Activated T-cell treated with anti-CD3 and anti-CD28 coated beads, Interleukin-2, amount 50 U/mL, for 72 hours (primary cell): ENCODE data around the gene MTURN. TPM values are rescaled to one million over a fixed set of nuclear protein-coding genes. Genes with fewer than 3 reads are reported as not detected.

ENCODE experiments used
- ATAC-seq, 2 donors: fragments of 150-1000 bp; cut with Tn5 transposase; replicated peaks in 1 of 2; 2 replicates each; pipeline ENCODE4 v1.10.0; 2021; ENCODE audit warnings: moderate library complexity in 2 of 2, mild to moderate bottlenecking in 1 of 2
- DNase-seq, 2 donors: peaks; one replicate each; pipeline ENCODE4 v3.0.0; 2021 to 2022; ENCODE audit warnings: mixed read lengths in 1 of 2
- H3K27ac Mint-ChIP-seq: one replicate; pipeline ENCODE4 v1.8.0; 2022; ENCODE audit warnings: mild to moderate bottlenecking, moderate library complexity, mixed read lengths
- H3K27me3 Mint-ChIP-seq: one replicate; pipeline ENCODE4 v1.8.0; 2022; ENCODE audit warnings: low read depth, mixed read lengths
- H3K36me3 Mint-ChIP-seq, 2 donors: one replicate each; pipeline ENCODE4 v1.8.0; 2022; ENCODE audit warnings: mixed read lengths in 2 of 2, mild to moderate bottlenecking in 1 of 2; ENCODE audit not compliant: insufficient read depth in 2 of 2
- H3K4me1 Mint-ChIP-seq: one replicate; pipeline ENCODE4 v1.8.0; 2022; ENCODE audit warnings: low read depth, mixed read lengths
- H3K4me3 Mint-ChIP-seq, 2 donors: one replicate each; pipeline ENCODE4 v1.8.0; 2022; ENCODE audit warnings: mild to moderate bottlenecking in 2 of 2, mixed read lengths in 2 of 2, moderate library complexity in 2 of 2
- H3K9me3 Mint-ChIP-seq, 2 donors: one replicate each; pipeline ENCODE4 v1.8.0; 2022; ENCODE audit warnings: mixed read lengths in 2 of 2
- total RNA-seq, 2 donors: library from RNA; stranded (reverse); gene quantifications; one replicate each; pipeline ENCODE4 v1.2.3, GENCODE V29; 2022

Gene MTURN
- total RNA-seq, 2 donors from 2014 or later = 5.3 to 5.4 TPM

DNA sequence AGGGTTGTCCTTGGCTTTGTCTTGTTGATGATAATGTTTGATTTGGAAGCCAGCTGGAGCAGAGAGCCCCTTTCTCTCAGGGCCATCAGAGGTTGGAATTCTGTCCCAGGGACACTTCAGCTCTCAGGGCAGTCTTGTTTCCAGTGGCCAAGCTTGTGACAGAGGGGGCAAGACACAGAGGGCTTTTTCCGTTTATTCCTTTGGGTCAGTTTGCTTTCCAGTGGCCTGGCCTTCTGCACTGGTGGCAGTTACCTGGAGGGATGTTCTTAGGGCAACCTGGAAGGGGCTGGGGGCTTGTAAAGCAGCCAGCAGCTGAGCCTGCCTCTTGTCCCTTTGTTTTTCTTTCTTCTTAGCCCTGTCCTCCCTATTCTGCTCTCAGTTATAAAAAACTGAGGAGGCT lies 62.7 kb downstream of the MTURN start:
- DNase-seq = no peak
- peaks cover 13 to 17% of the 10 kb centered on the region in 2 donors for H3K36me3 Mint-ChIP-seq
- no peak overlapping the region for H3K4me3 Mint-ChIP-seq
- no peaks in the 10 kb centered on the region for H3K27me3 Mint-ChIP-seq
- no peak for ATAC-seq
- H3K9me3 Mint-ChIP-seq = peaks cover 15 to 18% of the 10 kb centered on the region in 2 donors
- H3K27ac Mint-ChIP-seq = no peak overlapping the region
- no peaks in the 10 kb centered on the region for H3K4me1 Mint-ChIP-seq

DNA sequence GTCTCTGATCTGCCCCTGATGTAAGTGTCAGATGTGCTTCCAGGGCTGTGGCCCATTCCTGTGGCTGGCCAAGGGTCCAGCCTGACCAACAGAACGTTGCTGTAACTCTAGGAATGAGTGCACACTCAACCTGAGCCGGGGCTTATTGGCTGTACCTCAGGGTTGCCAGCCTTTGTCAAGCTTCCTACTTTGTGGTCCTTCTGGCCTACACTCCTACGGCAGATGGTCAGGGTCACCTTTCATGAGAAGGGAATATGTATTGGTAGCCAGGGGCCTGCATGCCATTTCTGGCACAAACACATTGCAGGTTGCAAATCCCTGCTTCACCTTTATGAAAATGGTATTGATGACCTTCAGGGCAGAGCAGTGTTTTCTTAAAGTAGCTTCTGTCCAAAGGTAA lies 64.5 kb downstream of the MTURN start:
- Mint-ChIP-seq H3K27ac (no peak overlapping the region), H3K4me3 (no peak overlapping the region), H3K27me3 (no peaks in the 10 kb centered on the region), H3K36me3 (peaks cover 12 to 17% of the 10 kb centered on the region in 2 donors), H3K9me3 (peaks cover 15 to 18% of the 10 kb centered on the region in 2 donors), H3K4me1 (no peaks in the 10 kb centered on the region)
- no peak for DNase-seq
- no peak for ATAC-seq

DNA sequence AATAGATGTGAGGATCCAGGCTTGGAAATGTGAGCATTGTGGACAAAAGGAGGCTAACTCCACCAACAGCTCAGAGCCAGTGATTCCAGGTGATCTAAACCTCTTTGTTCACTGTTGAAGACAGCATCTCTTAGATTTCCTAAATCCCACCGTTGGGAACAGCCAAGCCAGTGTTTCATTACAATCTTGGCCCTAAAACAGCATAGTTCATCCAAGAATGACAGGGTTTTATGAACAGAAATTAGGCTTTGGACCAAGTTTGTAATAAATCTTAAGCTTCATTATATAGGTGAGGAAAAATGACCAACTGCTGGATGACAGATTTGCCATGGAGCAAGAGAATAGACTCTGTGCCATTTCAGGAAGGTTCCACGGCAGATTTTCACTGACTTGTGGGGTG lies 65.8 kb downstream of the MTURN start:
- no peak for ATAC-seq
- peaks cover 11 to 12% of the 10 kb centered on the region in 2 donors for H3K9me3 Mint-ChIP-seq

DNA sequence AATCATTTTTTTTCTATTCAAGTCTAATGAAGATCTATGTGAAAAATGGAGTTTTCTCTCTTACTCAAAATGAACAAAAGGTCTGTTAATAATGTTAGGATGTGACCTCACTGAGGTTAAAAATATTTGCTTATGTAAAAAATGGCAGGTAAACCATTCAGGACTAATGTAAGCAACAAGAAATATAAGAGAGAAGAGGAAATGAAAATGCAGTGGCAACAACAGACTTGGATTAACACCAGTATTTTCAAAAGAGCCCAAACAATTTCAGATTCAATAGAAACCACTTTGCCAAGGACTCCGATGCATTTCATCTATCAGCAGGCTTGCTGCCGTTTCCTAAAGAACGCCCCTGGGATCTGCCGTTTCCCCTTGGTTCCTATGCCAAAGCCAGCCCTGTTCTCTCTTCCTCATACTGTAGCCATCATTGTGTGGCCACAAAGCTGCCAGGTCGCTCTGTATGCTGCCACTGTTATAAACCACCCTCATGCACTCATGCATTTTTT lies 66.4 kb downstream of the MTURN start:
- H3K9me3 Mint-ChIP-seq = peaks cover 7 to 8% of the 10 kb centered on the region in 2 donors

More for the DNA sequence above, 65.8 kb downstream of the MTURN start:
- Mint-ChIP-seq H3K4me3 (no peak overlapping the region), H3K27me3 (no peaks in the 10 kb centered on the region), H3K36me3 (peaks cover 7 to 13% of the 10 kb centered on the region in 2 donors), H3K4me1 (no peaks in the 10 kb centered on the region), H3K27ac (no peak overlapping the region)
- DNase-seq = no peak

DNA sequence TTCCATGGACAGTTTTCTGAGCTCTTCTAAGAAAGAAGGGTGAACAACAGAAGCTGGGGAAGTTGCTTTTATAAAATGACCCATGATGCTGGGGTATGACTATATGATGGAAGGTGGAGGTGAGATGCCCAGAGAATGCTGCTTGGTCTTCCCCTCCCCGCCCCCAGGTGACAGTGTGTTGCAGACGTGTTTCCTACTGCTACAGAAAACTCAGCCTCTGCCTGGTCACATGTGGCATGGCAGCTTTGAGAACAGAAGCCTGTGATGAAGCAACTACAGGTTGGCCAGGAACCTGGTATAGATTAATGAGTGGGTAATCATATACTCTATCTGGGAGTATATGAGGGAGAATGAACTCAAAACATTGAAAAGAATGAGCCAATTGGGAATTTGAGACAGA lies 67.1 kb downstream of the MTURN start:
- Mint-ChIP-seq H3K27me3 (no peaks in the 10 kb centered on the region), H3K4me3 (no peak overlapping the region), H3K27ac (no peak overlapping the region), H3K9me3 (peaks cover 3 to 5% of the 10 kb centered on the region in 2 donors), H3K36me3 (peaks cover under 1 to 3% of the 10 kb centered on the region in 2 donors), H3K4me1 (no peaks in the 10 kb centered on the region)
- ATAC-seq (no peak), DNase-seq (no peak)

More for the DNA sequence above, 66.4 kb downstream of the MTURN start:
- no peaks in the 10 kb centered on the region for H3K27me3 Mint-ChIP-seq
- no peaks in the 10 kb centered on the region for H3K4me1 Mint-ChIP-seq
- no peak overlapping the region for H3K27ac Mint-ChIP-seq
- DNase-seq = no peak
- ATAC-seq = no peak
- H3K36me3 Mint-ChIP-seq = peaks cover 3 to 9% of the 10 kb centered on the region in 2 donors
- no peak overlapping the region for H3K4me3 Mint-ChIP-seq

DNA sequence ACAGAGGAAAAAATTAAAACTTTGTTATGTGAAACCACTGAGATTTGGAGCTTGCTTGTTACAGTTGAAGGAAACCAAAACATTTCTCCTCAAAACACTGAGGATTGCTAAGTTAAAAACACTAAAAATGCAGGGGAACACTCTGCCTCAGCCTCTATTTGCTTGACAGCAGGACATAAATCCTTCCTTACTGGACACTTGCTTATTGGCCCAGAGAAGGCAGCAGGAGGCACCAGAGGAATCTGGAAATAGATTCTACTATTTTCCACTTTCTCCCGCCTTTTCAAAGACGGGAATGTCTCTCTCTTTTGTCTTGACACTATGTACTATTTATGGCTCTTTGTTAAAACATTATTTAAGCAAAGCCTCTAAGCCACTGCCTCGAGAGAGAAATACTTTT lies 67.9 kb downstream of the MTURN start:
- DNase-seq (no peak), ATAC-seq (no peak)
- H3K9me3 Mint-ChIP-seq = peaks cover 0 to 2% of the 10 kb centered on the region in 2 donors
- no peak overlapping the region for H3K27ac Mint-ChIP-seq
- H3K36me3 Mint-ChIP-seq = no peaks in the 10 kb centered on the region
- no peaks in the 10 kb centered on the region for H3K27me3 Mint-ChIP-seq
- H3K4me3 Mint-ChIP-seq = no peak overlapping the region
- no peaks in the 10 kb centered on the region for H3K4me1 Mint-ChIP-seq

DNA sequence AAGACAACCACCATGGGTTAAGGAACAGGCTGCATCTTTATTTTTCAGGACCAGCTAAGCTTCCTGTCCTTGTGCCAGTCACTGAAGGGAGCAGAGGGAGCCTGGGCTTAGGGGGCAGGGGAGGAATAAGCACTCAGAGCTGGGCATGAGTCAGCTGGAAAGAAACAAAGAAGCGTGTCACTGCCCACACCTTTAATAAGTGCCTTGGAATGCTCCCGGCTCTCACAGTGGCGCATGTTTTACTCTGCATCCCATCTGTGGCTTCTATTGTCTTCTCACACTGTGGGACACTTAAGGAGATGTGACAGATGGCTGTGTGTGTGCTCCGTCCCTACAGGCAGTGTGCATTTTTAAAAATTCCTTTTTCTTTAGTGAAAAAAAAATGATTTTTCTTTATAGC lies 71.7 kb downstream of the MTURN start:
- H3K27ac Mint-ChIP-seq = no peak overlapping the region

DNA sequence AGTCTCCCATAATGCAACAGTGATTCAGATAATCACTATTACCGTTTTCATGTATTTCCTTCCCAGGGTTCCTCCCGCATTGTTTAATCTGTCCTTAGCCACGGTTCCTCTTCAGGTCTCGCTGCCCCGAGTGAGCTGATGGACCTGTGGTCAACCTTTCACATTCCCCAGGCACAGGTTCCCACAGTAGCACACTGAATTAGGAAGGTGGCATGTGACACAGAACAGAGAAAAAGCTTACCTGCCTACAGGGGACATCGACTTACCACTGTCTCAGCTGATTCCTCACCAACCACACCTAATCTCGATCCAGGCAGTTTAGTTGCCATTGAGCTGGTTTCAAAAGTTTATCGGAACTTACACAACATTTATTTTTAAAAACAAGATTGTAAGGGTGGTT lies 72.2 kb downstream of the MTURN start:
- no peaks in the 10 kb centered on the region for H3K4me1 Mint-ChIP-seq
- DNase-seq = no peak
- H3K4me3 Mint-ChIP-seq = no peak overlapping the region
- no peak overlapping the region for H3K27ac Mint-ChIP-seq
- no peaks in the 10 kb centered on the region for H3K36me3 Mint-ChIP-seq
- no peak for ATAC-seq
- H3K9me3 Mint-ChIP-seq = no peaks in the 10 kb centered on the region
- H3K27me3 Mint-ChIP-seq = peaks cover 5% of the 10 kb centered on the region

More for the DNA sequence above, 71.7 kb downstream of the MTURN start:
- Mint-ChIP-seq H3K9me3 (no peaks in the 10 kb centered on the region), H3K36me3 (no peaks in the 10 kb centered on the region), H3K27me3 (peaks cover 5% of the 10 kb centered on the region), H3K4me3 (no peak overlapping the region), H3K4me1 (no peaks in the 10 kb centered on the region)
- ATAC-seq = no peak
- DNase-seq = no peak

DNA sequence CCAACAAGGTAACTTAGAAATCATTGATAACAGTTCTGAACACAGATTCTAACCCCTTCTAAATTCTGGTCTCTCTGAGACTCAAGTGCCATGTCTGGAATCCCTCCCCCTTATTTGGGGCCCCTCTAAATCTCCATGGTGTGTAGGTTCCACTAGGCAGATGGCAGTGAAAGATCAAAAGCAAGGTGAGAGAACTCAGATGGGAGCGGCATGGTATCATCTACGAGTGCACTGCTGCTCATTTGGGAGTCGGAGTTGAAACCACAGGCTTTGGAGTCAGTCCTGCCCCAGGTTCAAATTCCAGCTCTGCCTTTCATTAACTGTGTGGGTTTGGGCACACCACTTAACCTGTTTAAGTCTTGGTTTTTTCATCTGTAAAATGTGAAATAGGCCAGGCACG lies 72.6 kb downstream of the MTURN start:
- Mint-ChIP-seq H3K9me3 (no peaks in the 10 kb centered on the region), H3K4me3 (no peak overlapping the region), H3K4me1 (no peaks in the 10 kb centered on the region), H3K27me3 (peaks cover 5% of the 10 kb centered on the region), H3K27ac (no peak overlapping the region), H3K36me3 (no peaks in the 10 kb centered on the region)
- ATAC-seq = no peak
- no peak for DNase-seq

DNA sequence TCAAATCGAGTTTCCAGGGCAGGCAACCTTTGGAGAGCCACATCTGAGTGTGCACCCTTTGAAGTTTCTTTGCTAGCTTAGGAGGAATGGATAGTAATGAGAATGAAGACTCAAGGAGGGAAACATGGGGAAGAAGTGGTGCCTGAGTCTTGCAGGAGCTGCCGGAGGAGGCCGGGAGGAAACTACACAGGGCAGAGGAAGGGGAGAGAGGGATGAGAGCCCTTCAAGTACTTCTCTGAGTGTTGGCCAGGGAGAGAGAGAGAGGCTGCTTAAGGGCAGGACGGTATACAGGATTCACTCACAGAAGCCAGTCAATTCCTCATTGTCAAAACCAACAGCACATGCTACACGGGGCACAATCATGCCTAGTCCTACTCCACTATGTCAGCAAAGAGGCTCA lies 75.2 kb downstream of the MTURN start:
- DNase-seq (no peak), ATAC-seq (no peak)
- H3K27ac Mint-ChIP-seq = no peak overlapping the region
- peaks cover 13% of the 10 kb centered on the region for H3K27me3 Mint-ChIP-seq
- H3K4me3 Mint-ChIP-seq = no peak overlapping the region
- no peaks in the 10 kb centered on the region for H3K4me1 Mint-ChIP-seq
- H3K36me3 Mint-ChIP-seq = no peaks in the 10 kb centered on the region
- no peaks in the 10 kb centered on the region for H3K9me3 Mint-ChIP-seq

Other genes with a start within 250 kb of the MTURN start
- gene SCRN1, start 145.2 kb upstream of the MTURN start, total RNA-seq = 10 to 100 TPM; 10.3 to 14.0 TPM
- 10 to 100 TPM; 13.3 to 13.6 TPM for gene FKBP14, start 108.3 kb upstream of the MTURN start, total RNA-seq
- 10 to 100 TPM; 12.1 to 12.9 TPM for gene PLEKHA8, start 106.6 kb upstream of the MTURN start, total RNA-seq
- gene ZNRF2, start 149.6 kb downstream of the MTURN start, total RNA-seq = 10 to 100 TPM; 18.3 to 19.6 TPM